Natural killer cell treated with Interleukin-12 subunit alpha and Interleukin-12 subunit beta and Interleukin-15 and Interleukin-18, amount 100 ng/mL, for 72 hours (primary cell): ENCODE results near the gene ZNF396. TPM values are rescaled to one million over a fixed set of nuclear protein-coding genes. Genes with fewer than 3 reads are reported as not detected.

Experiments
- ATAC-seq, 2 donors: fragments of 150-1000 bp; cut with Tn5 transposase in 1 of 2; sonication (Bioruptor Pico), chemical (Tn5 transposase) in 1 of 2; 2 replicates each; pipeline ENCODE4 v1.10.0; 2021
- DNase-seq: peaks from one replicate; pipeline ENCODE4 v3.0.0; 2022; ENCODE audit warnings: low spot score
- H3K27ac Mint-ChIP-seq, 2 donors: 1 replicate in 1 of 2; 2 replicates in 1 of 2; pipeline ENCODE4 v1.8.0; 2022; ENCODE audit warnings: mixed read lengths in 2 of 2, mild to moderate bottlenecking in 1 of 2, moderate library complexity in 1 of 2
- H3K27me3 Mint-ChIP-seq, 2 donors: 1 replicate in 1 of 2; 2 replicates in 1 of 2; pipeline ENCODE4 v1.8.0; 2022; ENCODE audit warnings: mixed read lengths in 2 of 2
- H3K36me3 Mint-ChIP-seq: one replicate; pipeline ENCODE4 v1.8.0; 2022; ENCODE audit warnings: mixed read lengths
- H3K4me1 Mint-ChIP-seq, 2 donors: 1 replicate in 1 of 2; 2 replicates in 1 of 2; pipeline ENCODE4 v1.8.0; 2022; ENCODE audit warnings: low read depth in 2 of 2, mixed read lengths in 2 of 2, mild to moderate bottlenecking in 1 of 2
- H3K4me3 Mint-ChIP-seq: one replicate; pipeline ENCODE4 v1.8.0; 2022; ENCODE audit warnings: mixed read lengths
- H3K9me3 Mint-ChIP-seq: 2 replicates; pipeline ENCODE4 v1.8.0; 2022; ENCODE audit warnings: mixed read lengths
- total RNA-seq, 2 donors: library from RNA; stranded (reverse); gene quantifications; one replicate each; pipeline ENCODE4 v1.2.3, GENCODE V29; 2022

ZNF396 gene
- total RNA-seq, 2 donors from 2014 or later = 0.52 to 1.3 TPM

- Mint-ChIP-seq H3K27ac (no peak overlapping the region), H3K36me3 (no peaks in the 10 kb centered on the region), H3K27me3 (peaks cover 13 to 16% of the 10 kb centered on the region in 2 donors), H3K4me3 (no peak overlapping the region), H3K4me1 (peaks cover 0 to 6% of the 10 kb centered on the region in 2 donors), H3K9me3 (no peaks in the 10 kb centered on the region)
- DNase-seq = no peak
- ATAC-seq = no peak
Measured at GRCh38 chr18:35406666-35407065, 29.5 kb upstream of the ZNF396 start.

DNA sequence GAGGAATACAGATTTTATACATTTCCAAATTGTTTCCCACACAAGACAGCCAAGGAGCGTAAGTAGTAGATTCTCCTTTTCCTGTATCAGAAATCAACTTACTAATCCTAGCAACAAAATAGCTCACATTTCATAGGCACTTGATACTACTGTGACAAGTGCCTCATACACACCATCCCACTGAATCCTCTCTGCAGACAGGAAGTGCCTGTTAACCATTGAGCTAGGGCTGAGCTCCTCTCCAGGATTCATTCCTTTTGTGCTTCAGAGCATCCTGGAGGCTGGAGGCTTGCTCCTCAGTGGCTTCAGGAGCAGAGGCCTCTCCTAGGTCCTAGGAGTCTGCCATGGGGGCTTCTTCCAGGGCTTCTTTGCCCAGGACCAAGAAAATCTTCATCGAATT, 20.8 kb upstream of the ZNF396 start:
- Mint-ChIP-seq H3K9me3 (no peaks in the 10 kb centered on the region), H3K36me3 (no peaks in the 10 kb centered on the region), H3K27me3 (peaks cover 5 to 12% of the 10 kb centered on the region in 2 donors), H3K4me1 (no peaks in the 10 kb centered on the region), H3K4me3 (no peak overlapping the region), H3K27ac (no peak overlapping the region)
- ATAC-seq (no peak), DNase-seq (no peak)

GRCh38 chr18:35393716-35394115, 16.6 kb upstream of the ZNF396 start:
- Mint-ChIP-seq H3K9me3 (no peaks in the 10 kb centered on the region), H3K36me3 (no peaks in the 10 kb centered on the region), H3K27ac (no peak overlapping the region), H3K4me1 (no peaks in the 10 kb centered on the region), H3K4me3 (no peak overlapping the region), H3K27me3 (peaks cover 11 to 17% of the 10 kb centered on the region in 2 donors)
- DNase-seq (no peak), ATAC-seq (no peak)

DNA sequence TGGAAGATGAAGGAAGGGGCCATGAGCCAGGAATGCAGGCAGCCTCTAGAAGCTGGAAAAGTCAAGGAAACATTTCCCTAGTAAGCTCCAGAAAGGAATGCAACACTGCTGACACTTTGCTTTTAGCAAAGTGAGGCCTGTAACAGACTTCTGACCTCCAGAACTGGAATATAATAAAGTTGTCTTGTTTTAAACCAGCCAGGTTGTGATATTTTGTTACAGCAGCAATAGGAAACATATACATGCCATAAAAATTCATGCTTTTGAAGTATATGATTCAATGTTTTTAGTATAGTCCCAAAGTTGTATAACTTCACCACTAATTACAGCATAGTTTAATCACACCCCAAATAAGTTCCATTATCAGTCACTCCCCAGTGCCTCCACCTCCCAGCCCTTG, 15.2 kb upstream of the ZNF396 start:
- Mint-ChIP-seq H3K4me1 (peaks cover 1% of the 10 kb centered on the region in 2 donors), H3K9me3 (no peaks in the 10 kb centered on the region), H3K27me3 (peaks cover 18 to 21% of the 10 kb centered on the region in 2 donors), H3K36me3 (no peaks in the 10 kb centered on the region), H3K27ac (no peak overlapping the region), H3K4me3 (no peak overlapping the region)
- ATAC-seq = no peak
- no peak for DNase-seq

DNA sequence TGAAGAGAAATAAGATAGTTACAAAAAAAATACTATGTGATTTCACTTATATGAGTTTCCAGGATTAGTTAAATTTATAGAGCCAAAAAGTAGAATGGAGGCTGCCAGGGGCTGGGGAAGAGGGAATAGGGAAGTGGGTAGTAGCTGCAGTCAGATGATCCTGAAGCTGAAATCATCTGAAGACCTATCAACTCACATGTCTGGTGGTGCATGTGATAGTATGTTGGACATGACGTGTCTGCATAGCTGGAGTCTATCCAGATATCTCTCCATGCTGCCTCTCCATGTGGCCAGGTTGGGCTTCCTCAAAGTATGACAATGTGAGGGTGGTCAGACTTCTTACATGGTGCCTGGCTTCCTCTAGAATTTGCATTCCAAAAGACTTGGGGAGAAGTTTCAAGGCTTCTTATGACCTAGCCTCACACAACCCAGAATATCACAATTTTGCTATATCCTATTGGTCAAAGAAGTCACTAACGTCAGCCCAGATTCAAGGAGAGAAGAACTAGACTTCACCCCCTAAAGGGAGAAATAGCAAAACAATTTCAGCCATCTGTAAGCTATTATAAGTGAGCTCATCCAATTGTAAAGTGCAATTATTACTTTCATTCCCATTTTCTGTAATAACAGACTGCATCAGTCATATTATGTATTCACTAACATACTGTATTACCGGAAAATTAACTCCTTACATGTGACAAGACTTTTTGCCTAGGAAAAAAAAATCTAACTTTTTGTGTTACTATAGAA, 14.0 kb upstream of the ZNF396 start:
- Mint-ChIP-seq H3K4me1 (peaks cover 8 to 10% of the 10 kb centered on the region in 2 donors), H3K9me3 (no peaks in the 10 kb centered on the region)
- ATAC-seq = no peak

DNA sequence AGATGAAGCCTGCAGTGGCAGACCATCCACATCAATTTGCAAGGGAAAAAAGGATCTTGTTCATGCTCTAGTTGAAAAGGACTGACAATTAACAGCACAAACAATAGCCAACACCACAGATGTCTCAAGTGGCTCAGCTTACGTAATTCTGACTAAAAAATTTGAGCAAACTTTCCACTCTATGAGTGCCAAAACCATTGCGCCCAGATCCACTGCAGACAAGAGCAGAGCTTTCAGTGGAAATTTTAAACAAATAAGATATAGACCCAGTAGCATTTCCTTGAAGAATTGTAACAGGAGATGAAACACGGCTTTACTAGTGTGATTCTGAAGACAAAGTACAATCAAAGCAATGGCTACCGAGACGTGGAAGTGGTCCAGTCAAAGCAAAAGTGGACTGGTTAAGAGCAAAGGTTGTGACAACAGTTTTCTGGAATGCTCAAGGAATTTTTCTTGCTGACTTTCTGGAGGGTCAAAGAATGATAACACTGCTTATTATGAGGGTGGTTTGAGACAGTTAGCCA, 12.0 kb upstream of the ZNF396 start:
- H3K36me3 Mint-ChIP-seq = no peaks in the 10 kb centered on the region
- ATAC-seq (no peak), DNase-seq (no peak)
- peaks cover 8 to 10% of the 10 kb centered on the region in 2 donors for H3K4me1 Mint-ChIP-seq
- no peak overlapping the region for H3K4me3 Mint-ChIP-seq
- peaks cover 23 to 25% of the 10 kb centered on the region in 2 donors for H3K27me3 Mint-ChIP-seq
- no peaks in the 10 kb centered on the region for H3K9me3 Mint-ChIP-seq
- no peak overlapping the region for H3K27ac Mint-ChIP-seq

More for the DNA sequence above, 14.0 kb upstream of the ZNF396 start:
- Mint-ChIP-seq H3K27me3 (peaks cover 23% of the 10 kb centered on the region in 2 donors), H3K27ac (no peak overlapping the region), H3K36me3 (no peaks in the 10 kb centered on the region), H3K4me3 (no peak overlapping the region)
- DNase-seq = no peak

DNA sequence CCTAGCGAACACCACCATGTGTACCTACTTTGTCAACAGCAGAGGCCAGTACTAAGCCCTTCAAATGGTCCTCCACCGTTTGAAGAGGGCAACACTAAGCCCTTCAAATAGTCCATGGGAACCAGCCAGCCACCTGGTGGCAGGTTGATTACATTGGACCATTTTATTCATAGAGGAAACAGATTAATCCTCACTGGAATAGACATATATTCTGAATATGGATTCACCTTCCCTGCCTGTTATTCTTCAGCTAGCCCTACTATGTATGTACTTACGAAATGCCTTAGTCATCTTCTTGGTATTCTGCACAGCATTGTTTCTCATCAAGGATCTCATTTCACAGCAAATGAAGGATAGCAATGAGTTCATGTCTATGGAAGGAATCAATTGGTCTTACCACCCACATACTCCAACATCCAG, 10.0 kb upstream of the ZNF396 start:
- peak in 1 of 2 donors; percentile 15 for ATAC-seq
- Mint-ChIP-seq H3K4me3 (no peak overlapping the region), H3K27me3 (peaks cover 25% of the 10 kb centered on the region in 2 donors), H3K27ac (no peak overlapping the region), H3K9me3 (no peaks in the 10 kb centered on the region), H3K4me1 (peaks cover 8 to 10% of the 10 kb centered on the region in 2 donors), H3K36me3 (no peaks in the 10 kb centered on the region)
- DNase-seq = no peak

GRCh38 chr18:35386600-35387100, 9.5 kb upstream of the ZNF396 start:
- Mint-ChIP-seq H3K27ac (no peak overlapping the region), H3K4me1 (peaks cover 8 to 10% of the 10 kb centered on the region in 2 donors), H3K9me3 (no peaks in the 10 kb centered on the region), H3K27me3 (peaks cover 25% of the 10 kb centered on the region in 2 donors), H3K4me3 (no peak overlapping the region), H3K36me3 (no peaks in the 10 kb centered on the region)
- DNase-seq (peak; percentile 85), ATAC-seq (peak; percentile 84 to 86)

GRCh38 chr18:35383136-35383535, 6.0 kb upstream of the ZNF396 start:
- H3K4me3 Mint-ChIP-seq = no peak overlapping the region
- no peak overlapping the region for H3K27ac Mint-ChIP-seq
- H3K4me1 Mint-ChIP-seq = peaks cover 8 to 10% of the 10 kb centered on the region in 2 donors
- H3K9me3 Mint-ChIP-seq = no peaks in the 10 kb centered on the region
- ATAC-seq (no peak), DNase-seq (no peak)
- H3K36me3 Mint-ChIP-seq = no peaks in the 10 kb centered on the region
- H3K27me3 Mint-ChIP-seq = peaks cover 15 to 18% of the 10 kb centered on the region in 2 donors

- Mint-ChIP-seq H3K27me3 (peaks cover 3 to 5% of the 10 kb centered on the region in 2 donors), H3K9me3 (no peaks in the 10 kb centered on the region), H3K27ac (no peak overlapping the region), H3K4me3 (no peak overlapping the region), H3K4me1 (peaks cover 10 to 11% of the 10 kb centered on the region in 2 donors), H3K36me3 (no peaks in the 10 kb centered on the region)
- ATAC-seq (no peak), DNase-seq (no peak)
Measured at GRCh38 chr18:35379421-35379820, 2.3 kb upstream of the ZNF396 start.

DNA sequence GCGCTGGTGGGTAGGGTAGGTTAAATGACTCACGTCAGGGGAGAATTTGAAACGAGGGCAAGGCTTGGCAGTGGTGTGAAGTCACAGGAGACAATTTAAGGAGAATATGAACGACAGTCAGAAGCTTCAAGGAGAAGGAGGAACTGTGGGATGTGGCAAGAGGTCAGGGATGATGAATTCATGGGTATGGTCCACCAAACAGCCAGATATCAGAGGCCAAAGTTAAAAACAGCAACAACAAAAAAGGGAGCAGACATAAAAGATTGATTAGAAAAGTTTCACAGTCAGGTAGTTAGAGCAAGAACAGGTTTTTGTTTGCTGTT, 1.4 kb upstream of the ZNF396 start:
- H3K4me1 Mint-ChIP-seq = peaks cover 10 to 11% of the 10 kb centered on the region in 2 donors
- H3K27ac Mint-ChIP-seq = no peak overlapping the region
- H3K9me3 Mint-ChIP-seq = no peaks in the 10 kb centered on the region
- DNase-seq (no peak), ATAC-seq (no peak)
- H3K27me3 Mint-ChIP-seq = no peaks in the 10 kb centered on the region
- no peaks in the 10 kb centered on the region for H3K36me3 Mint-ChIP-seq
- H3K4me3 Mint-ChIP-seq = no peak overlapping the region

DNA sequence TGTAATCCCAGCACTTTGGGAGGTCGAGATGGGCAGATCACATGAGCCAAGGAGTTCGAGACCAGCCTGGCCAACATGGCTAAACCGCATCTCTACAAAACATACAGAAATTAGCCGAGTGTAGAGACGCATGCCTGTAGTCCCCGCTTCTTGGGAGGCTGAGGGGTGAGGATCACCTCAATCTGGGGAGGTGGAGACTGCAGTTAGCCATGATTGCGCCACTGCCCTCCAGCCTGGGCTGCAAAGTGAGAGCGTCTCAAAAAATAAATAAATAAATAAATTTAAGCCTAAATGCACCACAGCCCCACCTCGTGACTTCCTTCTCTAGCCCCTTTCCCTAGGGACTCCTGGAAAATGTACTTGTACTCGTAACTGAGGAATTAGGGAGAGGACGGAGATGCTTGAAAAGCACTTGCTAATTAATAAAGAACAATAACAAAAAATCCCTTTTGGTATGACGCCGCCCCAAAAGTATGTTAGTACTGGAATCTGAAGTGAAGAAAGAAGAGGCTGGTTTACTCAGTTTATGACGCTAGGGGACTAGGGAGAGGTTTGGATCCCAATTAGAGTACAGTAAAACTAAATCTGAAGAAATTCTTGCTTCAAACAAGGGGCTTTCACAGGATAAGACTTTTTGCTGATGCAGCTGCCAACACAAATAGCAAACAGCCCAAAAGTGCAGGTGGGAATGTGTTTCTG, 887 bp upstream of the ZNF396 start:
- Mint-ChIP-seq H3K9me3 (no peaks in the 10 kb centered on the region), H3K4me1 (peaks cover 10 to 11% of the 10 kb centered on the region in 2 donors), H3K27ac (no peak overlapping the region), H3K27me3 (no peaks in the 10 kb centered on the region), H3K4me3 (peak overlapping the region; percentile 69), H3K36me3 (no peaks in the 10 kb centered on the region)
- no peak for ATAC-seq
- no peak for DNase-seq

- H3K27me3 Mint-ChIP-seq = no peaks in the 10 kb centered on the region
- peak; percentile 67 to 84 for ATAC-seq
- H3K27ac Mint-ChIP-seq = peak overlapping the region; percentile 36 to 84
- H3K36me3 Mint-ChIP-seq = no peaks in the 10 kb centered on the region
- H3K4me3 Mint-ChIP-seq = peak overlapping the region; percentile 86
- DNase-seq = peak; percentile 63
- no peaks in the 10 kb centered on the region for H3K9me3 Mint-ChIP-seq
- peaks cover 10 to 11% of the 10 kb centered on the region in 2 donors for H3K4me1 Mint-ChIP-seq
Measured at GRCh38 chr18:35376393-35376741, 770 bp downstream of the ZNF396 start.

GRCh38 chr18:35374708-35375107, 2.4 kb downstream of the ZNF396 start:
- no peak for ATAC-seq
- Mint-ChIP-seq H3K27me3 (no peaks in the 10 kb centered on the region), H3K9me3 (no peaks in the 10 kb centered on the region), H3K4me3 (no peak overlapping the region), H3K36me3 (no peaks in the 10 kb centered on the region), H3K4me1 (peaks cover 10 to 11% of the 10 kb centered on the region in 2 donors), H3K27ac (no peak overlapping the region)
- DNase-seq = no peak
